ENCODE measurements around the gene PLCL1.

PLCL1 gene

DNA sequence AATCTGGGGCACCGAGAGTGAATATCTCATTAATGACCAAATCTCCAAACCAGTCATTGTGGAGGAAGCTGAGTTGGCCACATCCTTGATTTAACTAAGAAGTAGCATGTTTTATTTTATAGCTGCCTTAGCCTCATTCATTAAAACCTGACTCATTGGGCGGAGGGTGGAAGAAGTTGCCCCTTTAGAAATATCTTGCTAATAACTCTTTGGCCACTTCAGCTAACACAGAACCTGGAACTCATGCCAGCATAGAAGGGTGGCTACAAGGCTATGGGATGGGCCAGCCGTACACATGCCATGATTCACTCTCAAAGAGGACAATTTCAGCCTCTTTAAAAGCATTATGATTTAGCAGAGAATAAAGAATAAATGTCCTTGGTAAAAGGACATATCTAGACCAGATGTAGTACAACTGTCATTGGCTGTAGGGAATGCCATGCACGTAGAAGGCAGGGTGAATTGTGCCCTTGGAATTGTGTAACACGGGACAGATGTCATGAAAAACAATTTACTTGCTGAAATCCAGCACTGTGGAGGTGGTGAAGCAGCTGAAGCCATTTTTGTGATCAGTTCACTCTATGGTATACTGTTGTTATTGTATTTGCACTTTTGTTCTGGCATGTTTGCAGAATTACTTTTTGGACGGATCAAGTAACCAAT lies 330.0 kb downstream of the PLCL1 start:
- no peak overlapping the region for H3K27ac ChIP-seq
- H3K4me3 ChIP-seq: no peak overlapping the region

DNA sequence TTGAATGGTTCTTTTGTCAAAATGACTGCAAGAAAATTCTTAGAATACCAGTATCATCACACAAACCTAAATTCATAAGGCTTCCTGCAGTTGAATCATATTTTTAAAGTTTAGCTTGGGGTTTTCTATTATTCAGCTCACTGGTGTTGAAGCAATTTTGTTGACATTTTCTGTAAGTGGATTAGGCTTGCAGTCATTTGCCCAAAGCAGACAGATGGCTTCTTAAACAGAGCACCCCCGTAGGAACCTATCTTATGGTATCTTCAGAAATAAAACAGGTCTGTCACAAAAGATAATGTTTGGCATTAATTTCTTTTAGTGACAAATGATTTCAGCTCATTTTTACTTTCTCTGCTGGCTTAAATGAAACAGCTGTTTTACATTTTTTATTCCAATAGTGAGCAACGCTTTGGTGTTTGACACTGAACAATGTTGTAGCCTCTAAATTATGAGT lies 331.1 kb downstream of the PLCL1 start:
- no peak overlapping the region for H3K27ac ChIP-seq
- no peak overlapping the region for H3K4me3 ChIP-seq

DNA sequence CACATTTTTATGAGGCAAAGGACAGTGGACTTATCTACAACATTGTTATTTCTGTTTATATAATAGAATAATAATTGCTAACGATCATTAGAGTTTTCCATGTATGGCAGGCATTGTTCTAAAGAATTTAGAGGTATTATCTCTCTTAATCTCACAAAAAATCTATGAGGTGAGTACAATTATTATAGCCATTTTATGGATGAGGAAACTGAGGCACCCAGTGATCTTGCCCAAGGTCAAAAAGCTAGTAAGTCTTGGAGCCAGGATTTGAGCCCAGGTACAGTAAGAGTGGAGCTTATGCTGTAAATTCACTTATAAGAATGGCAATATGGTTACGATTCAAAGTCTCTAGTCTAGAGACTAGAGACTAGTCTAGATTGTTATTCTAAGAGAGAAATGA lies 331.7 kb downstream of the PLCL1 start:
- no peak overlapping the region for H3K4me3 ChIP-seq
- no peak overlapping the region for H3K27ac ChIP-seq

DNA sequence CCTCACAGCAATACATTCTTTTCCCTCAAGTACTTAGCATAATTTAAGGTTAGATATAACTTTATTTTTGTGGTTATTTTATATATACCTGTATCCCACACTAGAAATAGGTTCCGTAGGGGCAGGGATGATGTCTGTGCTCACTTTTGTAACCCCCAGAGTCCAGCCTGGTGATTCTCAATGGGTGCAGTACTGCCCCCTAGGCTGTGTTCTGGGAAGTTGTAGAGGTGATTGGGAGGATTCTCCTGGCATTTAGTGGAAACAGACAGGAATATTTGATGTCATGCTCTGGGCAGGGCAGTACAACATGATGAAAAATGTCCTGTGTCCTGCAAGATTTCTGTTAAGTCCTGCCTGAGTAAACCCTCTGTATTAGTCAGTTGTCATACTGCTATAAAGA lies 333.3 kb downstream of the PLCL1 start:
- Histone ChIP-seq H3K27ac (no peak overlapping the region), H3K4me3 (no peak overlapping the region)

DNA sequence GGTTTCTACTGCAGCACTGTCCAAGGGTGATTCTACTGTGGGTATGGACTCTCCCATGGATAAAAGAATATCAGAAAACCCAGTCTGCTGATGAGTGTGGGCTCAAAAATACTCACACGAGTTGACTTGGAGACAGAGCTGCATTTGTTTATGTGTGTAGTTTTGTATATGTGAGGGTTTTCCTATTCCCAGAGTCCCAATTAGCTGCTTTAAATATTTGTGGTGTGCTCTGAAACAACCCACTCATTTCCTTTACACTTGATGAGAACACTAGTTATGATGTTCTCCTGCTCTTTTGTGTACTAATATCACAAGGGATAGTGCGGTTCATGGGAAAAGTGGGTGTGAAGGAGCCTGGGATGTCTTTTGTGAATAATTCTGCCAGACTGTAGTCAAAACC lies 337.3 kb downstream of the PLCL1 start:
- H3K27ac ChIP-seq: no peak overlapping the region
- H3K4me3 ChIP-seq: no peak overlapping the region

DNA sequence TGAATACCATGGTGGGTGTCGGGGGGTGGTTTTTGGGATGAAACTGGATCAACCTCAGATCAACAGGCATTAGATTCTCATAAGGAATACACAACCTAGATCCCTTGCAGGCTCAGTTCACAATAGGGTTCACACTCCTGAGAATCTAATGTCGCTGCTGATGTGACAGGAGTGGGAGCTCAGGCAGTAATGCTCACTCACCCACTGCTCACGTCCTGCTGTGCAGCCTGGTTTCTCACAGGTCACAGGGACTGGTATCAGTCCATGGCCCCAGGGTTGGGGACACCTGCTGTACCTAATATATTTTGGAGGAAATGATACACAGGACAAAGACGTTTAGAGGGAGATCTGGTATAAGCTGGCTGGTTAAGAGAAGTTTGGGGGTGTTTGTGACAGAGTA lies 338.8 kb downstream of the PLCL1 start:
- Histone ChIP-seq H3K27ac (no peak overlapping the region), H3K4me3 (no peak overlapping the region)

DNA sequence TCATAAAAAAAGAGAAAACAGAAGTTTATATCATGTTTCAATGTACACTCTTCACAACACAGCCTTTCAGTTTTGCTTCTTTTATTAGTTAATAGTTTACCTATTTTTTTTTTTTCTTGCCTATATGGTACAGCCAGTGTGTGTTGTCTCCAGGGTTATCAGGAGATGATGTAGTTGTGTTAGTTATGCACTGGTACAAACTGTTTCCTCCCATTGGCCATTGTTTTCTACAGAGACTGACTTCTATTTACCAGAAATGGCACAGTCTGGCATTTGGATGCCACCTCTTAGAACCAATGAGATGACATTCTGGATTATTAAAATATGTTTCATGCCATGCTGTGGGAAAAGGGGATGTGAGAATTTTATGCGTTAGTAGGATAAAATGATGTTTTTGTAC lies 339.4 kb downstream of the PLCL1 start:
- Histone ChIP-seq H3K4me3 (no peak overlapping the region), H3K27ac (no peak overlapping the region)

DNA sequence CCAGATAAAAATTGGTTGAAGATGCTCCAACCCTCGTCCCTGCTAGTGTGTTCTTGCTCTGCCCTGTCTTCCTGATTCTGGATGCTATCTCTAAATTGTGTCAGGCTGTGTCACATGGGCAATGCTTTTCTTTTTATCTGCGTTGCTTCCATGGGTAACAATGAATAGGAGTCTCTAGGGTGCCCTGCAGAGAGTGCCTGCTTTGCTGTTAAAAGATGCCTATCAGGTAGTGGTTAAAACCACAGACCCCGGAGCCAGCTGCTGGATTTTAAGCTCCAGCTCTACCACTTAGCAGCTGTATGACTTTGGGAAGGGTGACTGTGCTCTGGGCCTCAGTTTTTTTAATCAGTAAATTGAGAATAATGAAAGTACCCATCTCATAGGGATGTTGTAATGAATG lies 340.3 kb downstream of the PLCL1 start:
- no peak overlapping the region for H3K27ac ChIP-seq
- H3K4me3 ChIP-seq: no peak overlapping the region

DNA sequence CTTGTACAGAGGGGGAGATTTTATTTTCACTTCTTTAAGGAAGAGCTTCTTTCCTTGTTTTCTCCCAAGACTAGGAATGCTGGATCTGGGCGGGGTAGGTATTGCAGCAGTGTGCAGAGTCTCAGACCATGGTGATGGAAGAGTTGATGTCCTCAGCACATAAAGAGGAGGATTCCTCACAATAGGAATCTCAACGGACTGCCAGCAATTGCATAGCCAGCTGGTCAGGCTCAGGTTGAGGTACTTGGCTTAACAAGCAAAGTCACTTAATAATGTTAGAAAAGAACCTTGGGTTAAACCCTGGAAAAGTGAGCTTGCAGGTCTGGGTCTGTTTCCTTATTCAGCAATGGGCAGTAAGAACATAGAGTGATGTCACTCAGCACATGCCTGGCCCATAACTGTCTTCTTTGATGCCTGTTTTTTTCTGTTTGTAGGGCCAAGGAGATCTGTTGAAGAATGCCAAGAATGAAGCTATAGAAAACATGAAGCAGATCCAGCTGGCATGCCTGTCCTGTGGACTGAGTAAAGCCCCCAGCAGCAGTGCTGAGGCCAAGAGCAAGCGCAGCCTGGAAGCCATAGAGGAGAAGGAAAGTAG lies 342.1 kb downstream of the PLCL1 start:
- Histone ChIP-seq H3K27ac (no peak overlapping the region), H3K4me3 (no peak overlapping the region)

DNA sequence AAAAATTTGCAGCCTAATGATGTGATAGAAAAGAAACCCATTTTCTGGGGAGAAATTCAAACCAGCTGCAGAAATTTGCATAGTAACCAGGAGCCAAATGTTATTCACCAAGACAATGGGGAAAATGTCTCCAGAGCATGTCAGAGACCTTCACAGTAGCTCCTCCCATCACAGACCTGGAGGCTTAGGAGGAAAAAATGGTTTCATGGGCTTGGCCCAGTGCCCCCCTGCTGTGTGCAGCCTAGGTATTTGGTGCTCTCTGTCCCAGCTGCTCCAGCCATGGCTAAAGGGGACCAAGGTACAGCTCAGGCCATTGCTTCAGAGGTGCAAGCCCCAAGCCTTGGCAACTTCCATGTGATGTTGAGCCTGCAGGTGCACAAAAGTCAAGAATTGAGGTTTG lies 352.9 kb downstream of the PLCL1 start:
- no peak overlapping the region for H3K27ac ChIP-seq
- no peak overlapping the region for H3K4me3 ChIP-seq

DNA sequence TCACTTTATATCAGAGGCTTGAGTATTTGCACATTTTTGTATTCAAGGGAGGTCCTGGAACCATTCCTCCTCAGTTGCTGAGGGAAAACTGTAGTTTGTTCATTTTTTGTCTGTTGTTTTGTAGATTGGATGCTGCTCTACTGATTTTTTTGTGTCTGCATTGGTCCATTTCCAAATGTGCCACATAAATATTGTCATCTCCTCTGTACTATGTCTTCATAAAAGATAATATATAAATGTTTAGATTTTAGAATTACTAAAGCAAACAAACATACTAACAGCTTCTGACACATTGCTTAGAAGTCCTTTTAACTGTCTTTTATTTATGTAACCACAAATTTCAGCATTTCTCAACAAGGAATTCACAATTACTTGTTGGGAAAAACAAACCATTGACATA lies 356.8 kb downstream of the PLCL1 start:
- H3K27ac ChIP-seq: no peak overlapping the region
- no peak overlapping the region for H3K4me3 ChIP-seq

DNA sequence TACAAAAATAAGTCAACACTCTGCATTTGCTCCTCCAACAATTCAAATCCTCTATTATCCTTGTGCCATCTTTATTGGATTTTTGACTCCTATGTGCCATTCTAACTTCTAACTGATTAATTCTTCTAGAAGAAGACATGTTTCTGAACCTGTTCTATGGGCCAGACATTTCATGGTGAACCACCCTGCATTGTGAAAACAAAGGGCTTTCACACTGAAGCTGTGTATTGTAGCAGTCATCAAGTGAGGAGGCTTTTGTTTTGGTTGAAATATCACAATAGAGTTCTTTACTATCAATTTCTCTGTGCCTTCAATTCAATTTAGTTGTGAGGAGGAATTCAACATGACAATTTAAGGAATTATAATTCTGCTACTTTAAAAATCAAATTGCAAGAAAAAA lies 357.9 kb downstream of the PLCL1 start:
- Histone ChIP-seq H3K4me3 (no peak overlapping the region), H3K27ac (no peak overlapping the region)

DNA sequence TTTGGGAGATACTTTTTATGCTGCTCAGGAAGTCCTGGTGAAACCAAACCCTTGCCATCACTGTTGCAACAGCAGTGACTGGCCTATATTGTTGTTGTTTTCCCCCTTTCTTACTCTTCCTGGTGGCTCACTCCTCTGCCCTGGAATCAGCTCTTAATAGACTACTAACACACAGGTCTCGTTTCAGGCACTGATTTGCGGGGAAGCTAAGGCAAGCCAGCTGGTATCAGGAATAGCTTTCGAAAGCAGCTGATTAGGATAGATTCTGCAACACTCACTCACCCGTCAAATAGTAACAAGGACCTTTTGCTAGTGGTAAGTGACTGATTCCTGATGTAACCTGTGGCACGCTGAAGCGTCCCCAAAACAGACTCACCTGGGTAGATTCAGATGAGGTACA lies 360.4 kb downstream of the PLCL1 start:
- Histone ChIP-seq H3K27ac (no peak overlapping the region), H3K4me3 (no peak overlapping the region)

DNA sequence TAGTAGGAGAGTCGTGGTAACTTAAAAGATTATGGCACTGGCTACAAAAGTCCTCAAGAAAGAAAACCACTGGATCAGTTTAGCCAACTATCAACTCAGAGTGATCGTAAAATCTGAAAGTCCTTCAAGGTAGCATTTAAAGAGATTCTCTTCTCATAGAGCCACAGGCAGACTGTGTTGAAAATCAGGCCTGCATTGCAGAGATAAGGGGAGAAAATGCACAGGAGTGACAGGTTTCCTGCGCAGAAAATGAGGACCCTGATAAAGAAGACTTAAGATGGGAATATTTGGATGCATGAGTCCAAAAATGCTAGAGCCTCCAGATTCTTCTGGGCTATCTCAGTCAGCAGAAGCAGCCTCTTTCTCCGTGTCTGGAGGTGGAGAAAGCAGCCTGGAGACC lies 360.9 kb downstream of the PLCL1 start:
- Histone ChIP-seq H3K27ac (no peak overlapping the region), H3K4me3 (no peak overlapping the region)

DNA sequence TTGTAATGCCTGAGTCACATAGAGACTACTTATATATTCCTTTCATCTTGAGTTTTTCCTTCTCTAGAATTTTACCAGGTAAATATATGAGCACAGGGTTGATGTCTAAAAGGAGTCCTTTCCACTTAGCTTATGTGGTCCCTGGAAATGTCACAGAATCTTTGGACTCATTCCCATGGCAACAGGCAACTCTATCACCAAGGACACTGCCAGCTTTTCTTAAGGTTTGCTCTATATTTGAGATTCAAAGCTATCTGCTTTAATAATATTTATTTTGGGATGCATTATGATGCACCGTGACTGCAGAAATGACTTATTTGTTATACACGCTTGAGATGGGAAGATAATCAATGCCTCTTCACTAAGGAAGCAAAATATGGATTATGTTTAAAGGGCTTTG lies 363.0 kb downstream of the PLCL1 start:
- Histone ChIP-seq H3K4me3 (no peak overlapping the region), H3K27ac (no peak overlapping the region)

DNA sequence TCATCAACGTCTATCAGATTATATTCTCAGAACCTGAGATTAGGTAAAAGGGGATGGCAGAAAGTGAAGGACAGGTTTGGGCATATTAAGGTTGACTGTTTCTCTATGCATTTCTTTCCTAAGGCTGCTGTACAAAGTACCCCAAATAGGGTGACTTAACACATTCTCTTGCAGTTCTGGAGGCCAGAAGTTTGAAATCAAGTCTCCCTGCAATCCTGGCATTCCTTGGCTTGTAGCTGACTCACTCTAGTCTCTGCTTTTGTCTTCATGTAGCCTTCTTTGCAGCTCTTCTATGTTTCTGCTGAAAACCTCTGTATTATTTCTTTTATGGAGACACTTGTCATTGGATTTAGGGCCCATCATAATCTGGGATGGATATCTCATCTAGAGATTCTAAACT lies 364.3 kb downstream of the PLCL1 start:
- Histone ChIP-seq H3K27ac (no peak overlapping the region), H3K4me3 (no peak overlapping the region)

DNA sequence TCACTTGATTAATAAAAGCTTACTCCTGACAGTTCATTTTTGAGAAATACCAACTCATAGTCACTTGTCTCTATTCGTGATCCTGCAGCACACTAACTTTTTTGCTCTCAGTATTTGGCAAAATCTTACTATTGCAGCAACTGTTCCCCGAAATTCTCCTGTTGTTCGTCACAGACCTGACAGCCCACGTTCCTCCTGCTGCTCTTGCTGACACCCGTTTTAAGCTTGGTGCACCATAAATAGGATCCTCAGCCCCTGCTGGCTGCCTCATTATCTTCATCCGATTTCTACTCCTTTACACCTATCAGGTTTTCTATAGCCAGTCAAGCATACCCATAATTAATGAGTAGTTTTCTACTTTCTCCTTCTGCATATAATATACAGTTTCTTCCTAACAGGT lies 368.8 kb downstream of the PLCL1 start:
- Histone ChIP-seq H3K27ac (no peak overlapping the region), H3K4me3 (no peak overlapping the region)

DNA sequence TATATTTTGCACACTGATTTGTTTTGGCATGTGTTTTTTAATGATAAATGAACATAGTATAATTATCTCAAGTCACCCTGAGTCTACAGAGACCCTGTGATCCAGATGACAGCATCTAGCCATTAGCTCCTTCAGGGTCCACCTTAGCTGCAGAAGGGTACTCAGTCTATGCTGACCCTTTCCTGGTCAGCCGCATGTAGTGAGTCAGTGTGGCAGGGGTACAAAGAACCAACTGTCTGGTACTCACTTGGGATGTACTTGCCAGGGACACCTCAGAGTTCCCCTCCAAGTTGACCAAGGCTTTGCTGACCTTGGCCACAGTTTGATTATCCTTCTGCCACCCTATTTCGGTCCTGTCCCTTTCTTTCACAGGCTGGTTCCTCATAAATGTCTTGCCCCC lies 369.5 kb downstream of the PLCL1 start:
- H3K27ac ChIP-seq: no peak overlapping the region
- no peak overlapping the region for H3K4me3 ChIP-seq

DNA sequence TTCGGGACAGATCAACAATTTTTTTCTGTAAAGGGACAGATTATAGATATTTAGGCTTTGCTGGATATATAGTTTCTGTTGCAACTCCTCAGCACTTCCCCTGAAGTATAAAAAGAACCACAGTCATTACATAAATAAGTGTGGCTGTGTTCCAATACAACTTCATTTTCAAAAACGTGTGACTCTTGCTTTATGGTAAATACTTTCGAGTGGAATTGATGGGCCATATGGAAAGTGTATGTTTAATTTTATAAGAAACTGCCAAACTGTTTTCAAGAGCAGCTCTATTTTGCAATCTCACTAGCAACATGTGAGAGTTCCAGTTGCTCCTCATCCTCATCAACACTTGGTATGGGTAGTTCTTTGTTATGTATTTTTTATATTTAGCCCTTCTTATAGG lies 370.9 kb downstream of the PLCL1 start:
- no peak overlapping the region for H3K4me3 ChIP-seq
- no peak overlapping the region for H3K27ac ChIP-seq

DNA sequence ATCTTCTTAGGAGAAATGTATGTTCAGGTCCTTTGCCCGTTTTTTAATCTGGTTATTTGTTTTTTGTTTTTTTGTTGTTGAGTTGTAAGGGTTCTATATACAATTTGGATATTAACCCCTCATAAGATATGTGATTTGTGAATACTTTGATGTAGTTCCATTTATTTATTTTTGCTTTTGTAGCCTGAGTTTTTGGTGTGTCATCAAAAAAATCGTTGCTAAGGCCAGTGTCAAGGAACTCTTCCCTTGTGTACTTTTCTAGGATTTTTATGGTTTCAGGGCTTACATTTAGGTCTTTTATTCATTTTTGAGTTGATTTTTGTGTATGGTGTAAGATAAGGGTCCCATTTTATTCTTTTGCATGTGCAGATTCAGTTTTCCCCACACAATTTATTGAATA lies 372.6 kb downstream of the PLCL1 start:
- no peak overlapping the region for H3K4me3 ChIP-seq
- no peak overlapping the region for H3K27ac ChIP-seq

DNA sequence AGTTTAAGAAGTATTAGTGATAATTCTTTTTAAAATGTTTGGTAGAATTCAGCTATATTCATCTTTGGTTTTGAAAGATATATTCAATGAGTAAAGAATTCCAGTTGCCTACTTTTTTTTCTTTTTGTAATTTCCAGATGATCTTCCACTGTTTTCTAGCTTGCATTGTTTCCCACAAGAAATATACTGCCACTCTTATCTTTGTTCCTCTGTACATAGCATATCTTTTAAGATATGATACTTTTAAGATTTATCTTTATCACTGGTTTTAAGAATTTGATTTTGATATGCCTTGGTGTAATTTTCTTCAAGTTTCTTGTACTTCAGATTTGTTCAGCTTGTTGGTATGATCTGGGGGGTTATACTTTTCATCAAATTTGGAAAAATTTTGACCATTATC lies 374.4 kb downstream of the PLCL1 start:
- Histone ChIP-seq H3K27ac (no peak overlapping the region), H3K4me3 (no peak overlapping the region)

DNA sequence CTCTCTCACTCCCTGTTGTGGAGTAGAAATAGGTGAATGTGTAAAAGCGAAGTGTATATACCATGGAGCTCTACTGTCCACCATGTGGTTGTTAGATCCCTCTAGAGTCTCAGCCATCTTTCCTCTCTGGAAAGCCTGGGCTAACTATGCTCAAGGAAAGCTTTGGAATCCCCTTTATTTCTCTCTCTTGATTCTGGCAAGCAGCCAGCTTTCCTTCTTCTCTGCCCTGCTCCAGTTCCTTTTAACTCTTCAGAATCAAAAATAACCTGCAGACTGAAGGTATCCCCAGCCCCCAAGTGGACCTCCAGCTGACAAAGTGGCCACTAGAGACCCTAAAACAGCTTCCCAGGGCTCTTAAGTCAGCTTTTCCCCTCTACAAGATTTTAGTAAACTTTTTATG lies 381.9 kb downstream of the PLCL1 start:
- Histone ChIP-seq H3K4me3 (no peak overlapping the region), H3K27ac (no peak overlapping the region)
